Heart right ventricle (tissue), 16 donors: ENCODE data around the gene IQUB. TPM values are rescaled to one million over a fixed set of nuclear protein-coding genes. Genes with fewer than 3 reads are reported as not detected.
"Not testable (repeated sequence)": the region's sequence is repeated elsewhere in the genome, so short reads cannot be mapped to it uniquely, and the experiment has no call there.

Experiments used
- ATAC-seq, 8 donors: fragments of 200-7000 bp; cut with Tn5 transposase; one replicate each; pipeline ENCODE4 v1.9.1; 2020; ENCODE audit warnings: mild to moderate bottlenecking in 8 of 8, moderate library complexity in 8 of 8, moderate number of reproducible peaks in 1 of 8
- DNase-seq, 2 donors: peaks; one replicate each; pipeline ENCODE4 v3.0.0-alpha.2; 2020
- H3K27ac ChIP-seq, 10 donors: fragments of 200-600 bp; sonication (generic) in 2 of 10; one replicate each; pipeline versions ENCODE4 v1.5.0 to v1.8.0; 2020 to 2022; ENCODE audit warnings: mild to moderate bottlenecking in 3 of 10
- H3K27me3 ChIP-seq, 7 donors: fragments of 200-600 bp; one replicate each; pipeline ENCODE4 v1.8.0; 2021 to 2022; ENCODE audit warnings: mild to moderate bottlenecking in 2 of 7
- H3K36me3 ChIP-seq, 9 donors: fragments of 200-600 bp; sonication (generic) in 1 of 9; one replicate each; pipeline versions ENCODE4 v1.5.0 to v1.8.0; 2020 to 2022; ENCODE audit warnings: mild to moderate bottlenecking in 2 of 9
- H3K4me1 ChIP-seq, 9 donors: fragments of 200-600 bp; sonication (generic) in 1 of 9; one replicate each; pipeline versions ENCODE4 v1.5.0 to v1.8.0; 2020 to 2022; ENCODE audit warnings: mild to moderate bottlenecking in 4 of 9
- H3K4me3 ChIP-seq, 10 donors: fragments of 200-600 bp; sonication (generic) in 2 of 10; one replicate each; pipeline versions ENCODE4 v1.5.0 to v1.8.0; 2020 to 2022; ENCODE audit warnings: mild to moderate bottlenecking in 7 of 10, moderate library complexity in 2 of 10
- H3K9me3 ChIP-seq, 11 donors: fragments of 200-600 bp in 10 of 11; sonication (generic) in 2 of 11; one replicate each; pipeline versions ENCODE4 v1.5.0 to v1.8.0; 2013 to 2022; ENCODE audit warnings: mild to moderate bottlenecking in 2 of 11, control low read depth in 1 of 11, moderate library complexity in 1 of 11
- WGBS, 2 donors: extraction: QIAGEN DNeasy Blood & Tissue Kit; methylation state at CpG; one replicate each; pipeline ENCODE4 v1.1.7; 2013; ENCODE audit warnings: inconsistent platforms in 1 of 2; 5-methylcytosine and 5-hydroxymethylcytosine counted together
- intact Hi-C, 10 donors: fragments of 100-400 bp; cut with DNase I; formaldehyde crosslinking; loops; one replicate each; pipeline versions ENCODE4 v1.11.1 to v1.14.2; 2022
- polyA plus RNA-seq, 2 donors: library from polyadenylated mRNA; stranded (reverse); fragments of 200-250 nt; gene quantifications; one replicate each; pipeline ENCODE4 v1.2.3, GENCODE V29; 2013
- total RNA-seq, 10 donors: library from RNA; stranded (reverse); fragmentation: NEBNext Ultra II Directional in 3 of 10; extraction: Animal tissue kit (Norgen Biotek cat#: 25700) in 3 of 10; gene quantifications; one replicate each; pipeline versions ENCODE4 v1.2.1 to v1.2.4, GENCODE V29; 2021 to 2023
- TF ChIP-seq, protein P1 (sequence below), 9 donors: fragments of 200-600 bp; sonication (generic) in 2 of 9; IDR thresholded peaks; one replicate each; pipeline versions ENCODE4 v1.5.0 to v1.8.0; 2021 to 2022; ENCODE audit warnings: antibody characterized with exemption in 9 of 9, mild to moderate bottlenecking in 5 of 9, moderate library complexity in 1 of 9
- donor health status: Arrhythmogenic right ventricular cardiomyopathy.
- donor health status: ischemic (EF 13 %, LVEDD 7.1; RV severe dilation, severe dysfunction).
- donor health status: healthy with polysubstance abuse.
- donor health status: DM: no; HTN: yes; CAD: no.
- donor health status: DM: no; HTN: no; CAD: no.
- donor health status: ischemic (EF 25% LVEDD 6.9; RV normal size, moderate dysfunction).
- donor health status: ischemic (EF 25% LVEDD 5.7; RV mildly dilated, moderate dysfunction).
- donor health status: healthy.
- donor health status: DM: yes; HTN: yes; CAD: no.
- donor health status: Ischemic cardiomyopathy.
- donor health status: ischemic (EF 35%, LVEDD 5.7; RV mildly dilated, moderate dysfunction).
- donor health status: nonischemic (EF 11% LVEDD 7.7; RV severe dilation, severe dysfunction).
- donor health status: DM: yes; HTN: yes; CAD: no.
- donor health status: PGD.
- donor health status: ischemic (EF 29% LVEDD 5.4; RV normal size, mild dysfunction).
- donor health status: nonischemic (EF 23%, LVEDD 6.1; RV moderate dilation, normal function).

The IQUB gene
- total and polyA plus RNA-seq, 12 donors, result 0.13 to 0.83 (median 0.51) TPM

DNA sequence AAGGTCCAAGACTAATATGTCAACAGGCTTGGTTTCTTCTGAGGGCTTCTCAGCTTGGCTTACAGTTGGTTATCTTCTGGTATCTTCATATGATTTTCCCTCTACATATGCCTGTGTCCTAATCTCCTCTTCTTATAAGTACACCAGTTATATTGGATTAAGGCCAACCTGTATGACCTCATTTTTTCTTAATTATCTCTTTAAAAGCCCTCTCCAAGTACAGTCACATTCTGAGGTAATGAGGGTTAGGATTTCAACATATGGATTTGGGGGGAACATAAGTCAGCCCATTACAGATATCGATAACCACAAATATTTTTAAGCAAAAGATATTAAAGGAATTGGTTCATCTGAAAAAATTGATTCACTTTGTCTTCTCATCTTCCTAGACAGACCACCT is 49.2 kb downstream of the IQUB start:
- TF ChIP-seq, protein P1, sequence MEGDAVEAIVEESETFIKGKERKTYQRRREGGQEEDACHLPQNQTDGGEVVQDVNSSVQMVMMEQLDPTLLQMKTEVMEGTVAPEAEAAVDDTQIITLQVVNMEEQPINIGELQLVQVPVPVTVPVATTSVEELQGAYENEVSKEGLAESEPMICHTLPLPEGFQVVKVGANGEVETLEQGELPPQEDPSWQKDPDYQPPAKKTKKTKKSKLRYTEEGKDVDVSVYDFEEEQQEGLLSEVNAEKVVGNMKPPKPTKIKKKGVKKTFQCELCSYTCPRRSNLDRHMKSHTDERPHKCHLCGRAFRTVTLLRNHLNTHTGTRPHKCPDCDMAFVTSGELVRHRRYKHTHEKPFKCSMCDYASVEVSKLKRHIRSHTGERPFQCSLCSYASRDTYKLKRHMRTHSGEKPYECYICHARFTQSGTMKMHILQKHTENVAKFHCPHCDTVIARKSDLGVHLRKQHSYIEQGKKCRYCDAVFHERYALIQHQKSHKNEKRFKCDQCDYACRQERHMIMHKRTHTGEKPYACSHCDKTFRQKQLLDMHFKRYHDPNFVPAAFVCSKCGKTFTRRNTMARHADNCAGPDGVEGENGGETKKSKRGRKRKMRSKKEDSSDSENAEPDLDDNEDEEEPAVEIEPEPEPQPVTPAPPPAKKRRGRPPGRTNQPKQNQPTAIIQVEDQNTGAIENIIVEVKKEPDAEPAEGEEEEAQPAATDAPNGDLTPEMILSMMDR (IDR thresholded peaks at IDR 0.05), result no peak
- DNase-seq (no peak), ATAC-seq (no peak)
- no peaks in the 10 kb centered on the region for H3K4me1 ChIP-seq
- H3K27me3 ChIP-seq, result no peaks in the 10 kb centered on the region
- no peaks in the 10 kb centered on the region for H3K36me3 ChIP-seq
- intact Hi-C loops, result no loop called here
- no peak overlapping the region for H3K27ac ChIP-seq
- WGBS, 2 donors, result 90 to 100% methylated on average over 1 of the region's 1 CpG
- peaks cover 0 to 13% (median 0%) of the 10 kb centered on the region in 11 donors for H3K9me3 ChIP-seq
- no peak overlapping the region for H3K4me3 ChIP-seq

GRCh38 chr7:123484199-123484598 is 50.2 kb downstream of the IQUB start:
- DNase-seq (no peak), ATAC-seq (no peak)
- TF ChIP-seq, protein P1 (IDR thresholded peaks at IDR 0.05), result no peak
- Histone ChIP-seq H3K4me3 (no peak overlapping the region), H3K27ac (no peak overlapping the region), H3K36me3 (no peaks in the 10 kb centered on the region), H3K9me3 (peaks cover 0 to 3% (median 0%) of the 10 kb centered on the region in 11 donors), H3K27me3 (no peaks in the 10 kb centered on the region), H3K4me1 (no peaks in the 10 kb centered on the region)
- WGBS, 2 donors, result 95% methylated on average over 2 of the region's 2 CpGs
- intact Hi-C loops, result no loop called here

GRCh38 chr7:123480107-123480506 is 54.3 kb downstream of the IQUB start:
- intact Hi-C loops, result no loop called here
- no peaks in the 10 kb centered on the region for H3K4me1 ChIP-seq
- TF ChIP-seq, protein P1 (IDR thresholded peaks at IDR 0.05), result no peak
- H3K27ac ChIP-seq, result no peak overlapping the region
- no peak overlapping the region for H3K4me3 ChIP-seq
- no peaks in the 10 kb centered on the region for H3K27me3 ChIP-seq
- ATAC-seq, result no peak
- H3K36me3 ChIP-seq, result no peaks in the 10 kb centered on the region
- 78 to 81% methylated on average over 3 of the region's 3 CpGs for WGBS, 2 donors
- H3K9me3 ChIP-seq, result peaks cover 0 to 14% (median 0%) of the 10 kb centered on the region in 11 donors
- no peak for DNase-seq

DNA sequence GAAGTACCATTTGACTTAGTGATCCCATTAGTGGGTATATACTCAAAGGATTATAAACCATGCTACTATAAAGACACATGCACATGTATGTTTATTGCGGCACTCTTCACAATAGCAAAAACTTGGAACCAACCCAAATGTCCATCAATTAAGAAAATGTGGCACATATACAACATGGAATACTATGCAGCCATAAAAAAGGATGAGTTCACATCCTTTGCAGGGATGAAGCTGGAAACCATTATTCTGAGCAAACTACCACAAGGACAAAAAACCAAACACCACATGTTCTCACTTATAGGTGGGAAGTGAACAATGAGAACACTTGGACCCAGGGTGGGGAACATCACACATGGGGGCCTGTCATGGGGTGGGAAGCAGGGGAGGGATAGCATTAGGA is 56.3 kb downstream of the IQUB start:
- H3K27me3 ChIP-seq, ATAC-seq, DNase-seq, H3K36me3 ChIP-seq, H3K27ac ChIP-seq, intact Hi-C loops, H3K4me1 ChIP-seq, H3K4me3 ChIP-seq: not testable (repeated sequence)
- peaks cover 0 to 14% (median 0%) of the 10 kb centered on the region in 11 donors for H3K9me3 ChIP-seq
- WGBS, 2 donors, result 95 to 97% methylated on average over 1 of the region's 1 CpG

GRCh38 chr7:123472750-123473445 is 61.5 kb downstream of the IQUB start:
- H3K9me3 ChIP-seq, result peaks cover 0 to 11% (median 0%) of the 10 kb centered on the region in 11 donors
- H3K4me1 ChIP-seq, result peaks cover 0 to 4% (median 0%) of the 10 kb centered on the region in 9 donors
- WGBS, 2 donors, result 54 to 57% methylated on average over 2 of the region's 2 CpGs
- H3K27ac ChIP-seq, result no peak overlapping the region
- no peaks in the 10 kb centered on the region for H3K36me3 ChIP-seq
- no peak overlapping the region for H3K4me3 ChIP-seq
- DNase-seq, result no peak
- TF ChIP-seq, protein P1 (IDR thresholded peaks at IDR 0.05), result no peak
- intact Hi-C loops, result no loop called here
- no peak for ATAC-seq
- no peaks in the 10 kb centered on the region for H3K27me3 ChIP-seq
